Psoas muscle (tissue), 8 donors: ENCODE data around the gene CYP2F1. TPM values are rescaled to one million over a fixed set of nuclear protein-coding genes. Genes with fewer than 3 reads are reported as not detected.

Source experiments
- ATAC-seq, 4 donors: fragments of 200-7000 bp; cut with Tn5 transposase; one replicate each; pipeline ENCODE4 v1.9.1; 2020; ENCODE audit warnings: moderate library complexity in 3 of 4, mild to moderate bottlenecking in 2 of 4
- DNase-seq, 2 donors: peaks; one replicate each; pipeline ENCODE4 v3.0.0-alpha.2; 2020
- H3K27ac ChIP-seq: fragments of 200-600 bp; one replicate; pipeline ENCODE4 v1.8.0; 2022
- H3K27me3 ChIP-seq, 3 donors: fragments of 200-600 bp in 1 of 3; one replicate each; pipeline versions ENCODE4 v1.6.1 to v1.8.0; 2013 to 2022; ENCODE audit warnings: low read length in 2 of 3, mild to moderate bottlenecking in 2 of 3, moderate library complexity in 1 of 3; ENCODE audit not compliant: insufficient read depth in 3 of 3
- H3K36me3 ChIP-seq, 2 donors: fragments of 200-600 bp in 1 of 2; one replicate each; pipeline versions ENCODE4 v1.6.1 to v1.8.0; 2013 to 2022; ENCODE audit warnings: low read depth in 1 of 2, mild to moderate bottlenecking in 1 of 2, moderate library complexity in 1 of 2; ENCODE audit not compliant: insufficient read depth in 1 of 2
- H3K4me1 ChIP-seq: fragments of 200-600 bp; one replicate; pipeline ENCODE4 v1.8.0; 2022
- H3K4me3 ChIP-seq: fragments of 200-600 bp; one replicate; pipeline ENCODE4 v1.8.0; 2022; ENCODE audit warnings: mild to moderate bottlenecking
- H3K9me3 ChIP-seq: fragments of 200-600 bp; one replicate; pipeline ENCODE4 v1.8.0; 2022
- CTCF ChIP-seq: fragments of 200-600 bp; IDR thresholded peaks from one replicate; pipeline ENCODE4 v1.8.0; 2022; ENCODE audit warnings: antibody characterized with exemption
- WGBS, 3 donors: extraction: QIAGEN DNeasy Blood & Tissue Kit; methylation state at CpG; one replicate each; pipeline versions ENCODE4 v1.1.6 to v1.1.7; 2013; 5-methylcytosine and 5-hydroxymethylcytosine counted together
- intact Hi-C, 2 donors: fragments of 100-400 bp; cut with DNase I; formaldehyde crosslinking; loops; one replicate each; pipeline versions ENCODE4 v1.11.0 to v1.14.2; 2022
- long read RNA-seq, 2 donors: library from polyadenylated mRNA; unstranded; transcript quantifications; one replicate each; pipeline ENCODE4 v2.0.0, GENCODE V29; 2021
- polyA plus RNA-seq, 3 donors: library from polyadenylated mRNA; stranded (reverse); fragments of 200-250 nt; gene quantifications; one replicate each; pipeline ENCODE4 v1.2.3, GENCODE V29; 2013
- total RNA-seq, 4 donors: library from RNA; stranded (reverse); fragmentation: NEBNext Ultra II Directional in 2 of 4; extraction: Animal tissue kit (Norgen Biotek cat#: 25700) in 2 of 4; gene quantifications; one replicate each; pipeline versions ENCODE4 v1.2.1 to v1.2.4, GENCODE V29; 2021 to 2023
- donor health status: healthy with polysubstance abuse.
- donor health status: DM: no; HTN: no; CAD: no; lungs with moderate emphysema.
- donor health status: Bipolar disorder and iron deficiency.
- donor health status: healthy.
- donor health status: DM: yes; HTN: yes; CAD: no.
- donor health status: DM: no; HTN: no; CAD: no.
- donor health status: DM: no; HTN: no; CAD: no.
- donor health status: DM: yes; HTN: yes; CAD: no.

The CYP2F1 gene
- total RNA-seq: not detected
- not detected for polyA plus RNA-seq
- long read RNA-seq, donor 1: 0 reads
- long read RNA-seq, donor 2: 0 reads

- Histone ChIP-seq H3K27me3 (no peaks in the 10 kb centered on the region), H3K36me3 (no peaks in the 10 kb centered on the region), H3K4me1 (no peaks in the 10 kb centered on the region), H3K9me3 (no peaks in the 10 kb centered on the region), H3K27ac (no peak within 1 kb of the TSS), H3K4me3 (no peak within 1 kb of the TSS)
- intact Hi-C loops: no loop called here
- no peak for DNase-seq
- ATAC-seq: no peak
- TF ChIP-seq CTCF: no peak
- WGBS, 3 donors: 63 to 77% (median 65%) methylated on average over 7 of the region's 7 CpGs
Observed at GRCh38 chr19:41114132-41114531, at the start of gene CYP2F1. CYP2F1 (plus strand) TSS chr19:41114432; CDS start chr19:41116189, 1,757 bp downstream.

- WGBS, 3 donors: 59 to 62% (median 60%) methylated on average over 7 of the region's 7 CpGs
Observed at GRCh38 chr19:41064974-41065569, 49.2 kb upstream of the CYP2F1 start.

GRCh38 chr19:41076286-41076685, 37.9 kb upstream of the CYP2F1 start:
- ATAC-seq: no peak

More at GRCh38 chr19:41064974-41065569, 49.2 kb upstream of the CYP2F1 start:
- Histone ChIP-seq H3K9me3 (peaks cover 3% of the 10 kb centered on the region), H3K27me3 (no peaks in the 10 kb centered on the region), H3K36me3 (no peaks in the 10 kb centered on the region), H3K4me1 (no peaks in the 10 kb centered on the region), H3K27ac (no peak overlapping the region), H3K4me3 (no peak overlapping the region)
- intact Hi-C loops: no loop called here
- DNase-seq: no peak
- no peak for TF ChIP-seq CTCF
- ATAC-seq: no peak

GRCh38 chr19:41083516-41083915, 30.7 kb upstream of the CYP2F1 start:
- no peak for TF ChIP-seq CTCF
- Histone ChIP-seq H3K4me3 (no peak overlapping the region), H3K4me1 (no peaks in the 10 kb centered on the region), H3K9me3 (no peaks in the 10 kb centered on the region), H3K27ac (no peak overlapping the region), H3K27me3 (no peaks in the 10 kb centered on the region), H3K36me3 (no peaks in the 10 kb centered on the region)
- intact Hi-C loops: no loop called here
- ATAC-seq: no peak
- WGBS, 3 donors: 60 to 64% (median 61%) methylated on average over 2 of the region's 2 CpGs
- no peak for DNase-seq

More at GRCh38 chr19:41076286-41076685, 37.9 kb upstream of the CYP2F1 start:
- TF ChIP-seq CTCF: no peak
- Histone ChIP-seq H3K36me3 (no peaks in the 10 kb centered on the region), H3K4me3 (no peak overlapping the region), H3K4me1 (no peaks in the 10 kb centered on the region), H3K27me3 (no peaks in the 10 kb centered on the region), H3K9me3 (peaks cover 5% of the 10 kb centered on the region), H3K27ac (no peak overlapping the region)
- no peak for DNase-seq
- intact Hi-C loops: no loop called here
- 83 to 90% (median 89%) methylated on average over 3 of the region's 3 CpGs for WGBS, 3 donors
